Sigmoid colon (tissue), 7 donors: ENCODE data around the gene CDH22. TPM values are rescaled to one million over a fixed set of nuclear protein-coding genes. Genes with fewer than 3 reads are reported as not detected.

Source experiments
- DNase-seq: peaks from one replicate; pipeline ENCODE4 v3.0.0-alpha.2; 2019
- H3K27ac ChIP-seq, 4 donors: fragments of 200-600 bp; sonication (generic); one replicate each; pipeline ENCODE4 v1.5.1; 2016 to 2019; ENCODE audit warnings: mild to moderate bottlenecking in 1 of 4
- H3K27me3 ChIP-seq, 3 donors: fragments of 200-600 bp; sonication (generic); one replicate each; pipeline ENCODE4 v1.5.1; 2019; ENCODE audit warnings: mild to moderate bottlenecking in 1 of 3
- H3K36me3 ChIP-seq, 4 donors: fragments of 200-600 bp; sonication (generic); one replicate each; pipeline ENCODE4 v1.5.1; 2016 to 2019
- H3K4me1 ChIP-seq, 4 donors: fragments of 200-600 bp; sonication (generic); one replicate each; pipeline ENCODE4 v1.5.1; 2017 to 2019
- H3K4me3 ChIP-seq, 4 donors: fragments of 200-600 bp; sonication (generic); one replicate each; pipeline ENCODE4 v1.5.1; 2017 to 2019; ENCODE audit warnings: mild to moderate bottlenecking in 2 of 4, moderate library complexity in 1 of 4
- H3K9me3 ChIP-seq, 4 donors: fragments of 200-600 bp in 3 of 4; sonication (generic) in 3 of 4; one replicate each; pipeline versions ENCODE4 v1.5.1 to v1.6.1; 2013 to 2019
- EP300 ChIP-seq, 4 donors: sonication (generic); formaldehyde crosslinking; IDR thresholded peaks; one replicate each; pipeline ENCODE4 v1.6.1; 2017; ENCODE audit warnings: antibody characterized with exemption in 4 of 4
- POLR2A ChIP-seq, 2 donors: fragments of 450-650 bp; IDR thresholded peaks; one replicate each; pipeline ENCODE4 v1.6.1; 2016; ENCODE audit warnings: antibody characterized with exemption in 2 of 2, mild to moderate bottlenecking in 2 of 2, moderate library complexity in 2 of 2
- POLR2AphosphoS5 ChIP-seq, 4 donors: sonication (generic); formaldehyde crosslinking; IDR thresholded peaks; one replicate each; pipeline ENCODE4 v1.6.1; 2017; ENCODE audit warnings: antibody characterized with exemption in 4 of 4
- WGBS, 2 donors: extraction: QIAGEN DNeasy Blood & Tissue Kit; methylation state at CpG; one replicate each; pipeline ENCODE4 v1.1.7; 2013; 5-methylcytosine and 5-hydroxymethylcytosine counted together
- intact Hi-C: fragments of 100-400 bp; cut with DNase I; formaldehyde crosslinking; loops from one replicate; pipeline ENCODE4 v1.15.1; 2023
- polyA plus RNA-seq, 3 donors: library from polyadenylated mRNA; stranded (reverse); fragments of 200-250 nt; gene quantifications; one replicate each; pipeline ENCODE4 v1.2.3, GENCODE V29; 2013
- total RNA-seq, 4 donors: library from RNA; depleted of rRNA; stranded (reverse); fragments of >200 nt; gene quantifications; one replicate each; pipeline ENCODE4 v1.1.0, GENCODE V29; 2016
- TF ChIP-seq, protein P1 (sequence below), 4 experiments: fragments of 450-650 bp in 3 of 4; fragments of 200-600 bp in 1 of 4; IDR thresholded peaks; one replicate each; pipeline ENCODE4 v1.5.1; 2016 to 2019; ENCODE audit warnings: antibody characterized with exemption in 4 of 4, mild to moderate bottlenecking in 3 of 4, moderate library complexity in 2 of 4
- donor health status: healthy with polysubstance abuse.
- donor health status: Bipolar disorder and iron deficiency.
- donor health status: healthy.

CDH22 gene
- total and polyA plus RNA-seq, 7 donors, result 0.06 to 0.55 (median 0.41) TPM; not detected in 4

DNA sequence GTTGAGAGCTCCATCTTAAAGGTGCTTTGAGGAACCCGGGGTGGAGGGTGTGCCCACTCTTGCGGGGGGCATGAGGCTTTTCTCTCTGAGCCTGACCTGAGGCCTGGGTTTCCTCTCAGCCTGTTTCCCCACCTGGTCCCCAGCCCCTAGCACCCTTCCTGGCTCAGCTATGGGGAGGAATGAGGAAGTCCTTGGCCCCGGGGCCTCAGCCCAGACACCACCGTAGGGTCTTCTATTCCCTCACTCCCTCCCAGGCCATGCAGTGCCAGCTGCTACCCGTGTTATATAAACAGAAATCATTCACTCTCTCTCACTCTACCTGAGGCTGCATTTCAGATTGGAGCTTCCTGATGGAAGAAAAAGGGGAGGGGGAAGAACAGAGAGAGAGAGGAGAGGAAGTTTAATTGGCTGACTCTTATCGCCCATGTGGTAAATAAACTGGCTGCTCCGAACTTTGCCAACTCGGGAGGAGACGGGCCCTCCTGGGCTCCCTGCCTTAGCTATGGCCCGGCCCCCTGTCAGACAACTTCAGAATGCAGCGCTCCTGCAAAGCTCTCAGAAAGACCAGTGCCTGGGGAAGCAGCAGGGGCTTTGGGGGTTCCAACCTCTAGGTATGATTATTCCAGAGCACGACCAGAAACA is 2.8 kb downstream of the CDH22 start:
- Histone ChIP-seq H3K27me3 (peaks cover 36 to 98% (median 63%) of the 10 kb centered on the region in 3 donors), H3K4me1 (peaks cover 0 to 24% (median 16%) of the 10 kb centered on the region in 4 donors), H3K27ac (no peak overlapping the region), H3K4me3 (no peak overlapping the region), H3K9me3 (no peaks in the 10 kb centered on the region), H3K36me3 (no peaks in the 10 kb centered on the region)
- DNase-seq, result no peak
- TF ChIP-seq, protein P1, sequence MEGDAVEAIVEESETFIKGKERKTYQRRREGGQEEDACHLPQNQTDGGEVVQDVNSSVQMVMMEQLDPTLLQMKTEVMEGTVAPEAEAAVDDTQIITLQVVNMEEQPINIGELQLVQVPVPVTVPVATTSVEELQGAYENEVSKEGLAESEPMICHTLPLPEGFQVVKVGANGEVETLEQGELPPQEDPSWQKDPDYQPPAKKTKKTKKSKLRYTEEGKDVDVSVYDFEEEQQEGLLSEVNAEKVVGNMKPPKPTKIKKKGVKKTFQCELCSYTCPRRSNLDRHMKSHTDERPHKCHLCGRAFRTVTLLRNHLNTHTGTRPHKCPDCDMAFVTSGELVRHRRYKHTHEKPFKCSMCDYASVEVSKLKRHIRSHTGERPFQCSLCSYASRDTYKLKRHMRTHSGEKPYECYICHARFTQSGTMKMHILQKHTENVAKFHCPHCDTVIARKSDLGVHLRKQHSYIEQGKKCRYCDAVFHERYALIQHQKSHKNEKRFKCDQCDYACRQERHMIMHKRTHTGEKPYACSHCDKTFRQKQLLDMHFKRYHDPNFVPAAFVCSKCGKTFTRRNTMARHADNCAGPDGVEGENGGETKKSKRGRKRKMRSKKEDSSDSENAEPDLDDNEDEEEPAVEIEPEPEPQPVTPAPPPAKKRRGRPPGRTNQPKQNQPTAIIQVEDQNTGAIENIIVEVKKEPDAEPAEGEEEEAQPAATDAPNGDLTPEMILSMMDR (IDR thresholded peaks at IDR 0.05), result no peak
- TF ChIP-seq EP300 (IDR thresholded peaks at IDR 0.05) (no peak), POLR2A (IDR thresholded peaks at IDR 0.05) (no peak), POLR2AphosphoS5 (IDR thresholded peaks at IDR 0.05) (no peak)
- intact Hi-C loops, result no loop called here
- WGBS, 2 donors, result 7 to 22% methylated on average over 12 of the region's 12 CpGs

DNA sequence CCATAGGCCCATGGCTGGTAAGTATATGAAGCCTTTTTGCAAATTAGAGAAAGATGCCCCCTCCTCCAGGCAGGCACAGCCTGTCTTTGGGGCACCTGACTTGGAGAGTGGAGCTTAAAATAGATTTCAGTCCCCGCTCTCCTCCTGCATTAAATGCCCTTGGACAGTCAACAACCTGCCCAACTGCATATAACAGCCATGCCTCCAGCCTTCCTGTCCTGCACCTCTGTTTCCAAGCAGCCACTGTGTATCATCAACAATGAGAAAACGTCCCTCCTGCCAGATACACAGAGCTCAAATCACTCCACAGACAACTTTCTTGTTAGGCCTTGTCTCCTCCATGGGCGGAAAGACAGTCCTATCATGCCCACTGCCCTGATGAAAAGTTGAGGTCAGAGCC is 3.4 kb downstream of the CDH22 start:
- Histone ChIP-seq H3K9me3 (no peaks in the 10 kb centered on the region), H3K4me1 (peaks cover 0 to 24% (median 16%) of the 10 kb centered on the region in 4 donors), H3K27ac (no peak overlapping the region), H3K27me3 (peaks cover 36 to 98% (median 61%) of the 10 kb centered on the region in 3 donors), H3K36me3 (no peaks in the 10 kb centered on the region), H3K4me3 (no peak overlapping the region)
- intact Hi-C loops, result no loop called here
- TF ChIP-seq, protein P1 (IDR thresholded peaks at IDR 0.05), result no peak
- TF ChIP-seq EP300 (IDR thresholded peaks at IDR 0.05) (no peak), POLR2A (IDR thresholded peaks at IDR 0.05) (no peak), POLR2AphosphoS5 (IDR thresholded peaks at IDR 0.05) (no peak)
- DNase-seq, result no peak
- 55 to 72% methylated on average over 3 of the region's 3 CpGs for WGBS, 2 donors

DNA sequence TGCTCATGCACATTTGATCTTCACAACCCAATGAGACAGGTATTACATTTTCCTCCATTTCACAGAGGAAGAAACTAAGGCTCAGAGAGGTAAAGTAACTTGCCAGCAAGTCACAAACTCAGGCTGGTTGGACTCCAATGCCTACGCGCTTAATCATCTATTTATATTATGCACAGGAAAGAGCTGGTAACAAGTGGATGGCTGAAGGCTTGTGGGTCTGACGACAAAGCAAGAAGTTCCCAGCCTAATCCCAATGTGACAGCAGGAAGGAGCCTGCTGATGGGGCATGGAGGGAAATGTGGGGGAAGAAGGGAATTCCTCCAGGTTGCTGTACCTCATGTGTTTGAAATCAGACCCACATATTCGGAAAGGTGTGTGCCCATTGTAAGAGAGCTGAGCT is 3.9 kb downstream of the CDH22 start:
- Histone ChIP-seq H3K27me3 (peaks cover 36 to 98% (median 58%) of the 10 kb centered on the region in 3 donors), H3K27ac (no peak overlapping the region), H3K36me3 (no peaks in the 10 kb centered on the region), H3K4me1 (peaks cover 0 to 24% (median 16%) of the 10 kb centered on the region in 4 donors), H3K4me3 (no peak overlapping the region), H3K9me3 (no peaks in the 10 kb centered on the region)
- 79 to 88% methylated on average over 4 of the region's 4 CpGs for WGBS, 2 donors
- no peak for TF ChIP-seq POLR2A (IDR thresholded peaks at IDR 0.05)
- DNase-seq, result no peak
- intact Hi-C loops, result no loop called here

DNA sequence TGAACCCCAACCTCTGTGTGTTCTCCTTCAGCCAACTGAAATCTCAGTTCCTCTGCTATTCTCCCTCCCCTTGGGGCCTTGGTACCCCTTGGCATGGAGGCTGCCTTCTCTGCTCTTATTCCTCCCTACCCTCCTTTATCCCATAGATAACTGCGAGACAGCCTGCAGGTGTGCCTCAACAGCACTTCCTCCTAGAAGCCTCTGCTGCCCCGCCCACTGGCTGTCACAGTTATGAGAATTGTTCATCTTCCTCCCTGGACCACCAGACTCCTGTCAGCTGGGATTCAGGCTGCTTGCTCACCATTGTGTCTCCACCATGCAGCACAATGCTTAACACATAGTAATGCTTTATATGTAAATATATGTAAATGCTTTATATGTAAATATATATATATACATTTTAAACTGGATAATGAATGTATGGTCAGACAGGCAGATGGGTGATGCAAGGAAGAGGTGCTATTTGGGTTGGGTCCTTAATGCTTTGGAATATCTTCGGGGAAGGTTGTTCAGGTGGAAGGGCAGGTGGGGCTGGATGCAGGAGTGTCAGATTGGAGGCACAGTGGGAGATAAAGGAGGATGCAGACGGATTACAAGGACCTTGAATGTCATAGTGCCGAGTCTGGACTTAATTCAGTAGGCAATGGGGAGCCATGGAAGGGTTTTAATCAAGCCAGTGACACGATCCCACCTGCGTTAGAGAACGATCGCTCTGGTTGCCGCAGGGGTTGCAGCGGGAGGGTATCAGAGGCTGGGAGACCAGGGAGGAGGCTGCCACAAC is 4.9 kb downstream of the CDH22 start:
- DNase-seq, result no peak
- no peak overlapping the region for H3K27ac ChIP-seq
- intact Hi-C loops, result no loop called here
- H3K4me3 ChIP-seq, result no peak overlapping the region
- peaks cover 30 to 95% (median 48%) of the 10 kb centered on the region in 3 donors for H3K27me3 ChIP-seq
- WGBS, 2 donors, result 73 to 75% methylated on average over 11 of the region's 11 CpGs
- no peaks in the 10 kb centered on the region for H3K36me3 ChIP-seq
- H3K9me3 ChIP-seq, result no peaks in the 10 kb centered on the region
- H3K4me1 ChIP-seq, result peaks cover 0 to 18% (median 14%) of the 10 kb centered on the region in 4 donors
- TF ChIP-seq, protein P1 (IDR thresholded peaks at IDR 0.05), result no peak
- TF ChIP-seq EP300 (IDR thresholded peaks at IDR 0.05) (no peak), POLR2A (IDR thresholded peaks at IDR 0.05) (no peak), POLR2AphosphoS5 (IDR thresholded peaks at IDR 0.05) (no peak)

DNA sequence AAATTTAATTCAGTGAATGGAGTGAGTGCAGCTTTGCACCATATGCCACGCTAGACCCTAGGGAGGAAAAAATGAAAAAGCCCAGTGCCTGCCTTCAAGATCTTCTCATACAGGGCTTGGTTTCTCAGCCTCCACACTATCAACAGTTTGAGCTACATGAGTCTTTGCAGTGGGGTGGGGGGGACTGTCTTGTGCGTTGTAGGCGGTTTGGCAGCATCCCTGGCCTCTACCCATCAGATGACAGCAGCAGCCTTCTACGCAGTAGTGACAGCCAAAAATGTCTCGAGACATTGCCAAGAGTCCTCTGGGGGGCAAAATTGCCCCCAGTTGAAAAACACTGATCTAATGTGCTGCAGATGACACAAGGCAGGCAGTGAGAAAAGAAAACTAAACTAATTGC is 6.2 kb downstream of the CDH22 start:
- Histone ChIP-seq H3K27ac (no peak overlapping the region), H3K4me3 (no peak overlapping the region), H3K9me3 (no peaks in the 10 kb centered on the region), H3K27me3 (peaks cover 17 to 95% (median 35%) of the 10 kb centered on the region in 3 donors), H3K4me1 (peaks cover 0 to 5% (median 4%) of the 10 kb centered on the region in 4 donors), H3K36me3 (no peaks in the 10 kb centered on the region)
- intact Hi-C loops, result no loop called here
- no peak for DNase-seq
- WGBS, 2 donors, result 83 to 88% methylated on average over 5 of the region's 5 CpGs
- TF ChIP-seq, protein P1 (IDR thresholded peaks at IDR 0.05), result no peak
- TF ChIP-seq POLR2AphosphoS5 (IDR thresholded peaks at IDR 0.05) (no peak), EP300 (IDR thresholded peaks at IDR 0.05) (no peak), POLR2A (IDR thresholded peaks at IDR 0.05) (no peak)
